ENCODE data around the gene ATXN7L1. TPM values are rescaled to one million over a fixed set of nuclear protein-coding genes. Genes with fewer than 3 reads are reported as not detected.

ATXN7L1 gene
- total RNA-seq, 2 donors from 2014 or later, result 3.6 to 5.4 TPM

GRCh38 chr7:105621617-105622016 lies 254.8 kb downstream of the ATXN7L1 start:
- Mint-ChIP-seq H3K4me1 (ENCODE audit: low read depth in 2 of 2) (no peaks in the 10 kb centered on the region), H3K36me3 (peaks cover 9% of the 10 kb centered on the region), H3K4me3 (no peak overlapping the region), H3K27me3 (no peaks in the 10 kb centered on the region), H3K9me3 (peaks cover 4% of the 10 kb centered on the region), H3K27ac (no peak overlapping the region)
- ATAC-seq (no peak), DNase-seq (ENCODE audit: low spot score) (no peak)

- Mint-ChIP-seq H3K4me1 (ENCODE audit: low read depth in 2 of 2) (no peaks in the 10 kb centered on the region), H3K36me3 (peaks cover 5% of the 10 kb centered on the region), H3K27ac (no peak overlapping the region), H3K4me3 (no peak overlapping the region), H3K9me3 (peaks cover 3% of the 10 kb centered on the region), H3K27me3 (no peaks in the 10 kb centered on the region)
- ATAC-seq, result no peak
- DNase-seq (ENCODE audit: low spot score), result no peak
These were observed 255.2 kb downstream of the ATXN7L1 start for GRCh38 chr7:105621176-105621575.

- H3K27ac Mint-ChIP-seq, result no peak overlapping the region
- DNase-seq (ENCODE audit: low spot score), result no peak
- no peak overlapping the region for H3K4me3 Mint-ChIP-seq
- H3K9me3 Mint-ChIP-seq, result no peaks in the 10 kb centered on the region
- H3K27me3 Mint-ChIP-seq, result no peaks in the 10 kb centered on the region
- H3K36me3 Mint-ChIP-seq, result no peaks in the 10 kb centered on the region
- no peaks in the 10 kb centered on the region for H3K4me1 Mint-ChIP-seq (ENCODE audit: low read depth in 2 of 2)
- no peak for ATAC-seq
These were observed 256.8 kb downstream of the ATXN7L1 start for GRCh38 chr7:105619590-105619989.

- H3K4me3 Mint-ChIP-seq, result no peak overlapping the region
- no peaks in the 10 kb centered on the region for H3K4me1 Mint-ChIP-seq (ENCODE audit: low read depth in 2 of 2)
- no peak overlapping the region for H3K27ac Mint-ChIP-seq
- no peaks in the 10 kb centered on the region for H3K27me3 Mint-ChIP-seq
- H3K36me3 Mint-ChIP-seq, result no peaks in the 10 kb centered on the region
- H3K9me3 Mint-ChIP-seq, result no peaks in the 10 kb centered on the region
- DNase-seq (ENCODE audit: low spot score) (no peak), ATAC-seq (no peak)
These were observed 258.4 kb downstream of the ATXN7L1 start for GRCh38 chr7:105618016-105618296.

- DNase-seq (ENCODE audit: low spot score) (no peak), ATAC-seq (no peak)
- Mint-ChIP-seq H3K36me3 (no peaks in the 10 kb centered on the region), H3K27me3 (no peaks in the 10 kb centered on the region), H3K27ac (no peak overlapping the region), H3K4me1 (ENCODE audit: low read depth in 2 of 2) (no peaks in the 10 kb centered on the region), H3K9me3 (no peaks in the 10 kb centered on the region), H3K4me3 (no peak overlapping the region)
These were observed 259.0 kb downstream of the ATXN7L1 start for GRCh38 chr7:105617280-105618015.

GRCh38 chr7:105614341-105614840 lies 262.0 kb downstream of the ATXN7L1 start:
- Mint-ChIP-seq H3K36me3 (no peaks in the 10 kb centered on the region), H3K9me3 (no peaks in the 10 kb centered on the region), H3K27me3 (no peaks in the 10 kb centered on the region), H3K4me1 (ENCODE audit: low read depth in 2 of 2) (no peaks in the 10 kb centered on the region), H3K4me3 (no peak overlapping the region), H3K27ac (no peak overlapping the region)
- DNase-seq (ENCODE audit: low spot score) (no peak), ATAC-seq (no peak)

GRCh38 chr7:105613611-105614330 lies 262.6 kb downstream of the ATXN7L1 start:
- no peak overlapping the region for H3K4me3 Mint-ChIP-seq
- no peaks in the 10 kb centered on the region for H3K9me3 Mint-ChIP-seq
- H3K27me3 Mint-ChIP-seq, result no peaks in the 10 kb centered on the region
- no peaks in the 10 kb centered on the region for H3K4me1 Mint-ChIP-seq (ENCODE audit: low read depth in 2 of 2)
- no peak overlapping the region for H3K27ac Mint-ChIP-seq
- DNase-seq (ENCODE audit: low spot score), result no peak
- no peak for ATAC-seq
- no peaks in the 10 kb centered on the region for H3K36me3 Mint-ChIP-seq

GRCh38 chr7:105612806-105613205 lies 263.6 kb downstream of the ATXN7L1 start:
- no peaks in the 10 kb centered on the region for H3K36me3 Mint-ChIP-seq
- no peak overlapping the region for H3K4me3 Mint-ChIP-seq
- DNase-seq (ENCODE audit: low spot score) (no peak), ATAC-seq (no peak)
- H3K27ac Mint-ChIP-seq, result no peak overlapping the region
- no peaks in the 10 kb centered on the region for H3K27me3 Mint-ChIP-seq
- no peaks in the 10 kb centered on the region for H3K9me3 Mint-ChIP-seq
- no peaks in the 10 kb centered on the region for H3K4me1 Mint-ChIP-seq (ENCODE audit: low read depth in 2 of 2)

GRCh38 chr7:105611856-105612775 lies 264.3 kb downstream of the ATXN7L1 start:
- H3K36me3 Mint-ChIP-seq, result no peaks in the 10 kb centered on the region

GRCh38 chr7:105610165-105610930 lies 266.1 kb downstream of the ATXN7L1 start:
- no peaks in the 10 kb centered on the region for H3K27me3 Mint-ChIP-seq
- no peak overlapping the region for H3K27ac Mint-ChIP-seq
- no peaks in the 10 kb centered on the region for H3K36me3 Mint-ChIP-seq
- ATAC-seq (no peak), DNase-seq (ENCODE audit: low spot score) (no peak)
- H3K9me3 Mint-ChIP-seq, result no peaks in the 10 kb centered on the region
- no peak overlapping the region for H3K4me3 Mint-ChIP-seq
- H3K4me1 Mint-ChIP-seq (ENCODE audit: low read depth in 2 of 2), result no peaks in the 10 kb centered on the region

More at GRCh38 chr7:105611856-105612775, 264.3 kb downstream of the ATXN7L1 start:
- Mint-ChIP-seq H3K9me3 (no peaks in the 10 kb centered on the region), H3K4me1 (ENCODE audit: low read depth in 2 of 2) (no peaks in the 10 kb centered on the region), H3K27me3 (no peaks in the 10 kb centered on the region), H3K4me3 (no peak overlapping the region), H3K27ac (no peak overlapping the region)
- ATAC-seq, result no peak
- no peak for DNase-seq (ENCODE audit: low spot score)

GRCh38 chr7:105602325-105603305 lies 273.8 kb downstream of the ATXN7L1 start:
- peaks cover 0 to 4% of the 10 kb centered on the region in 2 donors for H3K27me3 Mint-ChIP-seq
- no peak overlapping the region for H3K4me3 Mint-ChIP-seq
- H3K9me3 Mint-ChIP-seq, result no peaks in the 10 kb centered on the region
- H3K4me1 Mint-ChIP-seq (ENCODE audit: low read depth in 2 of 2), result no peaks in the 10 kb centered on the region
- no peak for ATAC-seq
- H3K36me3 Mint-ChIP-seq, result no peaks in the 10 kb centered on the region
- no peak for DNase-seq (ENCODE audit: low spot score)
- no peak overlapping the region for H3K27ac Mint-ChIP-seq

GRCh38 chr7:105600720-105601550 lies 275.5 kb downstream of the ATXN7L1 start:
- H3K4me3 Mint-ChIP-seq, result no peak overlapping the region
- no peak for ATAC-seq
- H3K9me3 Mint-ChIP-seq, result no peaks in the 10 kb centered on the region
- no peaks in the 10 kb centered on the region for H3K4me1 Mint-ChIP-seq (ENCODE audit: low read depth in 2 of 2)
- H3K36me3 Mint-ChIP-seq, result no peaks in the 10 kb centered on the region
- peaks cover 0 to 7% of the 10 kb centered on the region in 2 donors for H3K27me3 Mint-ChIP-seq
- no peak overlapping the region for H3K27ac Mint-ChIP-seq
- no peak for DNase-seq (ENCODE audit: low spot score)

All from natural killer cell treated with Interleukin-12 subunit alpha and Interleukin-12 subunit beta and Interleukin-15 and Interleukin-18, amount 100 ng/mL, for 72 hours (primary cell).